Activated CD4-positive, alpha-beta T cell treated with anti-CD3 and anti-CD28 coated beads, Interleukin-2, Interleukin-4, amounts not matched to agents 100 ng/mL and 50 ng/mL, durations not matched to agents 16 hours and 8 hours (primary cell): Measurements from ENCODE around the gene MYLK.
"Not testable (repeated sequence)": the region's sequence is repeated elsewhere in the genome, so short reads cannot be mapped to it uniquely, and the experiment has no call there.

Source experiments
- DNase-seq: peaks from one replicate; pipeline ENCODE4 v3.0.0-alpha.2; 2020; ENCODE audit warnings: low spot score

Gene MYLK

DNA sequence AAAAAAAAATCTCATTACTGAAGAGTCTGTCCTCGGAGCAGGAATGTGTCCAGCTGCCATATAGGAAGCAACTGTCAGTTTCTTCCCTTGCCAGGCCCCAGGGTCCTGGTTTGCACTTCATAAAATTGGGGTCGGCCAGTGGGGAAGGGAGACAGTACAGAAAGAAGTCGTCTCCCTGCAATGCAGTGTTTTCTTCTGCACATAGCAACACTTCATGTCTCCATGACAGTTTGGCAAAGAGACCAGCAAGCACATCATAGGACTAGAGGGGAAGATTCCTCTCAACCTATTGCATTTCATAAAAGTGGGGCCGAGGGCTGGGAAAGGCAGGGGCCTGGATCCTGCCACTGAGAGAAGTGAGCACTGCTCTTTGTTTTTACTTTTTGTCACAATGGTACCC lies 161.1 kb downstream of the MYLK start:
- no peak for DNase-seq

DNA sequence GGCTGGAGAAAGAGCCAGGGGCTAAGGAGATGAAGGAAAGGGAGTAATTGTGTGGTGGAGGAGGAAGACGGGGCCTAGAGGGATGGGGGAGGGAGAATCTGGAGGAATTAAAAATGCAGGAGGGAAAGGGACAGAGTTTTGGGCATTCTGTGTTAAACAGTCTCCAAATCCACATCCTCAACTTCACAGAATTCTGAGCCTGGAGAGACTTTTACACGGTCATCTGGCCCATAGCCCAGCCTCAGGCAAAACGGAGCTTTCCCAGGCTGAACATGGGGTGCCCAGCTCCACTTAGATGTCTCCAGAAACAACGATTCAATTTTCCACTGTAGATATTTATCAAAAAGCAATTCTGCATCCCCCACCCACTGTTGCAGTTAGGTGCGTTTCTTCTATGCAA lies 161.7 kb downstream of the MYLK start:
- DNase-seq, result no peak

DNA sequence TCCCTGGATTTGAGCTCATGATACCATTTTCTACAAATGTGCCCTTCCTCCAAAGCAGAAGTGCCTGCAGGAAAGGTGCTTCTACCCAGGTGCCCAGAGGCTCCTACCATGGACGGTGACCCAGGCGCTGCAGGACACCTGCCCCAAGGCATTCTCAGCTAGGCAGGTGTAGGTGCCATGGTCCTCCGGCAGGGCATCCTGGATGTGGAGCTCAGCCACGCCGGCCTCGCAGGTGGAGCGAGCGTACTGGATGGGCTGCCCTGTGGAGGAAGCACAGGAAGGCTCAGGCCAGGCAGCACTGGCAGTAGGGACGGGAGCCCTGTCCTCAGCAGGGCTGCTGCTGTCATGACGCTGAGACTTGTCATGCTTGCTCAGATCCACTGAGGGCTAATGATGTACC lies 162.1 kb downstream of the MYLK start:
- no peak for DNase-seq

DNA sequence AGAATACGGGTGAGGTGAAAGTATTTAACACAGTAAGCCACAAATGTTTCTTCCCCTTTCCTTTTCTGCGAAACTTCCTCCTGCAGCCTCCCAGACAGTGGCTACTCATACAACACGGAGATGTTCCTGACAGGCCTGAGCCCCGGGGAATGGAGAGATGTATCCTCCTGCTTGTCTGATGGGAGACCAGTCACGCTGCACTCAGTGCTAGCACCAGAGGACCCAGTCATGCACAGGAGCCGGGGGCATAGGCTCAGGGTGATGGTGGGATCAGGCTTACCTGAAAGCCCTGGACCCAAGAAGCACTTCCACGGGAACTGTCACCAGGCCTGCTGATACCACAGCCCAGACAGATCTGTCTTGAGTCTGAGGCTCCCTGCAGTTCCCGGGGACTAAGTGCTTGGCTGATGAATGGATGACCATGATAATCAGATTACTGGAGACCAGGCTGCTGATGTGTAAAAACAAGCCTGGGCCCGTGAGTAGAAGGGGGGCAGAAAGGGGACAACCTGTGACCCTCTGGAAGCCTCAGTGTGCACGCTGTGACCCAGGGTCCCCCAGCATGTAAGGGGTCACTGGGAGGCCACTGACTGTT lies 162.9 kb downstream of the MYLK start:
- not testable (repeated sequence) for DNase-seq

DNA sequence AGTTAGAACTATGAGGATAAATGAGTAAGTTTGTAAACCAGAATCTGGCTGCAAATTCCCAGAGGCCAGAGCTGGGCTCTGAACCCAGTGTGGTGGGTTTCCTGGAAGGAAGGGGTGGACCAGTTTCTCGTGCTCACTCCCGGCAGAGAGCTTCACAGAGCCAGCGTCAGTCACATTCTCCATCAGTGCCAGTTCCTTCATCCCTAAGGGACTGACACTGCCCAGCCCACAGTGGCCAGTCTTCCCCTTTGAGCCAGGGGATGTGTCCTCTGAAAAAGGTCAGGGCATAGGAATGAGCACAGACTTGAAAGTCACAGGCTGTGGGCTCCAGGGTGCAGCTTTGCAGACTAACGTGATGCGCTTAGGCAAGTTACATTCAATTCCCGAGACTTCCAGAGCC lies 163.5 kb downstream of the MYLK start:
- no peak for DNase-seq

DNA sequence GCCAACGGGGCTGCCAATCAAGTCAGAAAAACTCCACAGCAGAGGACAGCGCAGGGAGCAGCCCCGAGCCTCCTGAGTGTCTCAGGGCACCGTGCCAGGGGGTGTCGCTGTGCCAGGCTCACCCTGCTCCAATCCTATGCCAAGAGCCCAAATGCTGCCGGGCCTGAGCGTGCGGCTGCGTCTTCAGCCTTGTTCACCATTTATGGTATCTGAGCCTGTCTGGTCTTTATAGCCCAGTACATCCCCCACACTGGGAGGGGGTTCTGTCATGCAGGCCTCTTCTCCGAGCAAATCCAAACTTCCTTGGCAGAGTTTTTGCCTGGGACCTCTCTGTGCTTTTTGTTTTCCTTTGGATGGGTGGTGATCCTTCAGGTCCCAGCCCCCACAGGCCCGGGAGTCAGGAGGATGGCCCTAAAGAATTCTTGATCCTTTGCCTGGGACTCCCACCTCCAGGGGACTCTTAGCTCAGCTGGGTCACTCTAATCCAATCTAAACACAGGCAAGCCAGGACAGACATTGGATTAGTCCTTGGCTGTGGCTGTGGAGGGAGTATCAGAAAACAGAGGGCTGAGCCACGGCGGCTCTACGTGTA lies 164.2 kb downstream of the MYLK start:
- no peak for DNase-seq

DNA sequence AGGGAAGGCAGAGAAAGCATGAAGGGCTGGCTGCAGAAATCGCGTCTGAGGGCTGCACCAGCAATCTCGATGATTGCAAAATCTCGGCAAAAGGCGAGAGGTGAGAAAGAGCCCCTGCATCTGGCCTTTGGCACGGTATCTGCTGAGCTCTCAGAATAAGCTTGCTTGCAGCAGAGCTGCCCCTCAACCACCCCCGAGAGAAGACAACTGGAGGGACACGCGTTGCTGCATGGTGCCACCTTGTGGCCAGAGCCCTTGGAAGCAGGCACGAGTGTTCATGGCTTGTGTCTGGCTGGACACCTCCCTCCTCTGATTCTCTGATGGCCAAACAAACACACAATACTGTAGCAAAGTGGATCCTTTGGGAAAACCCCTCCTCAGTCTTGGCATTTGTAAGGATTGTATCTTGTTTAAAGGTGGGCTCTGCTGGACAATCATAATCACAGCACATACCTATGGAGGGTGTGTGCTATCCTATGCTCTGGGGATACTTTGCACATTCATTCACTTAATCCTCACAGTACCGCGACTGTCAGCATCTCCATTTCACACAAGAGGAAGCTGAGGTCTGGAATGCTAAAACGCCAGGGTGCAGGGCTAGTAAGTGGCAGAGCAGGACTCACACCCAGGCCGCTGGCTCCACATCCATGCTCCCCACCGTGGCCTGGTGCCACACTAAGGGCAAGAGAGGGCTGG lies 164.9 kb downstream of the MYLK start:
- peak; percentile 34 for DNase-seq

DNA sequence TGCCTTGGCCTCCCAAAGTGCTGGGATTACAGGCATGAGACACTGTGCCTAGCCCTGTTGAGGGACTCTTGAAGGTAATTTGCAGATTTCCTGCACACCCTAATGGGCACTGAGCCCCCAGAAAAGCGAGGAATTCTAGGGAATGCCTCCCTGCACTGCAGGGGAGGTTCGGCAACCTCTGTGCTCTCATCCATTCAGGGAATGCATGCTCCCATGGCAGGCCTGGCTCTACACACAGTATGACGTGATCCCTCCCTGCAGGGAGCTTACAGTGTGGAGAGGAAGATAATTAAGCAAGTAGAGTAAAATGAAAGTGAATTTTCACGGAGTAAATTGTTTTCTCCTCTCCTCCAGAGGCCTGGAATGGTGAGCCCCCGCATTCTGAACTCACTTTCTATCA lies 166.0 kb downstream of the MYLK start:
- DNase-seq, result no peak

DNA sequence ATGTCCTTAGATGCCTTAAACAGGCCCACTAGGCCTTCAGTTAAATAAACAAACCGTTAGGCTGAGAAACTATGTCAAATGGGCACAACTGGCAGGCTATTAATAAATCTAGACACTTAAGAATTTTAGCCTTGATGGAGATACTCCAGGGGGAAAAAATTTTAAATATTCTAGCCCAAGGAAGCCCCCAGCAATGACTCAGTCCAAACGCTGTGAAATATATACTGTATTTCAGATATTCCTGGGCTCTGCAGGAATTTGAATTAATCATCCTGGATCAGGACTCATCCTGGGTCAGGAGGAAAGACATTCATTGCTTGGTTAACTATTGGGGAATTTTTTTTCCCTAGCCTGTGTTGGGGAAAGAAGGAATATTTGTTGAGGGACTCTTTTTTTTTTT lies 166.7 kb downstream of the MYLK start:
- not testable (repeated sequence) for DNase-seq

DNA sequence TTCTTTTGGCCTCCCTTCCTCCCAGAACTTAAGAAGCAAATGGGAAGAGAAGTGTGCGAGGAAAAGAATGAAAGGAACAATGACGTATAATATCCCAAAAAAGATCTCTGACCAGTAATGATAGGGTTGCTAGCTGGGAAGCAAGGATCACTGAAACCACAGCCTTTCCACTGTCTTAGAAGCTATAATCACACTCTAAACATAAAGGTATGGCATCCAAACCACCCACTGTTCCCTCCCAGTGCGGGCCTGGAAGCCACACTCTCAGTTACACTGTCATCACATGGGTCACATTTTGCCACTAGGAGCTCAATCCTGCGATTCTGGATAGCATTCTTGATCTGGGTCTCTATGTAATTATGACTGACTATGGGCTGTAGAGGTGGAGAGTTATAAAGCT lies 167.7 kb downstream of the MYLK start:
- no peak for DNase-seq

DNA sequence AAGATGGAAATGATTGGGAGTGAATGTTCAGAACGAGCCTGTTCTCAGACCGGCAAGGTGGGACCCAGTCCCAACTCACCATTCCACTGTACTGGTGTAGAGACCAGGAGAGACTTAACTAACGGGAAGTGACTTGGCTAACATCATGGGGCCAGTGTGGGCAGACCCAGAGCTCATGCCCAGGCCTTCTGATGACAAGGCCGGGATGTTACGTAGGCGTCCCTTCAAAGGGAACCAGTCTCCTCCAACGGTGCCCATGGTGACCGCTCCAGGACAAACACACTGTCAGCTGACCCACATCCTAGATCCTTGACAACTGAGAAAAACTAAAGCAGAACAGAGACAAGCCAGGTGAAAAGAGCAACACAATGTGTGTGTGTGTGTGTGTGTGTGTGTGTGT lies 170.9 kb downstream of the MYLK start:
- no peak for DNase-seq

DNA sequence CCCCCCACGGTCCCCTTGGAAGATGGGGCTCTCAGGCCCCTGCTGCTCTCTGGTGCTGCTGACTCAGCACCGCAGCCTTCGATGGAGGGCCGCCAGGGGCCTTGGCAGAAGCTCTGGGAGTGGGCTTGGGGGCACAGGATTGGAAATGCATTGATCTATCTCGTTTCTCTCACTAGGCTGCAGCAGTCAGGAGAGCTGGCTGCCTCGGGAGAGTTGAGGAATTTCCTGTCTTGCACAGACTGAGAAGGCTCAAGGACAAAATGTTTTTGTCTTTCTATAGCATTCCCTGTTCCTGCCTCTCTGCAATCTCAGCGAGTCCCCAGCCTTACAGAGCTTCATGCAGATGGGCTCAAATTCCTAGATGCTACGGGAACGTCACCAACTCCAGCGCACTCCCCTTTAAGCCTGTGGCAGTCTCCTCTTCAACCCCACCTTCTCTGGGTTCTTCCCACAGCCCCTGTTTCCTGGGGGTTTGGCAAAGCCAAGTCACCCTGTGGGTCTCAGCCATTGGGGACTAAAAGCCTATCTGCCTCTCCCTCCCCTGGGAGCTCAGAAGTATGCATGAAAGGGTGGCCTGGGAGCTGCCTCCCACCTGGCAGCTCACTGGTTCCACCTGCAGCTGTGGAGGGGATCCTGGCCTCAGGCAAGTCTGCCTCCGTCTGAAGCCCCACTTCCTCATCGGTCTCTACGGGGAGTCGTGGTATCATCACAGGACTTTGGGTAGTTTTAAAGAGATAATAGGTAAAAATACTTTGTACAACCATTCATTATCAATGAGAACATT lies 171.9 kb downstream of the MYLK start:
- no peak for DNase-seq

DNA sequence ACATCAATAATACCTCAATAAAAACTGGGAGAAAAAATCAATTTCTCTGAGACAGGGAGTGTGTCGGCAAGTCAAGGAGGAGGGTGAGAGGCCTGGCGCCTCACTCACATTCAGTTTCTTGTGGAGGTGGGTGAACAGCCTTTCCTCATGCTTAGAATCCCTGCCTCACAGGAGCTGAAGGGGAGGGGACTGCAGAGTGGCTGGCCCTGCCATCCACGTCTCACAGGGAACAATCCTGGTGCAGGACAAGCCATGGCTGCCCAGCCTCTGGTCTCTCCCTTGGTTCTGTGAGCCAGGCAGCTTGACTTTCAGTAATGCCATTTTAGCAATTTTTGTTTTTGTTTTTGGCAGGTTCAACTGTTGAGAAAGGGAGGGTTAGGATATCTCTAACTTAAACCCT lies 172.8 kb downstream of the MYLK start:
- no peak for DNase-seq

DNA sequence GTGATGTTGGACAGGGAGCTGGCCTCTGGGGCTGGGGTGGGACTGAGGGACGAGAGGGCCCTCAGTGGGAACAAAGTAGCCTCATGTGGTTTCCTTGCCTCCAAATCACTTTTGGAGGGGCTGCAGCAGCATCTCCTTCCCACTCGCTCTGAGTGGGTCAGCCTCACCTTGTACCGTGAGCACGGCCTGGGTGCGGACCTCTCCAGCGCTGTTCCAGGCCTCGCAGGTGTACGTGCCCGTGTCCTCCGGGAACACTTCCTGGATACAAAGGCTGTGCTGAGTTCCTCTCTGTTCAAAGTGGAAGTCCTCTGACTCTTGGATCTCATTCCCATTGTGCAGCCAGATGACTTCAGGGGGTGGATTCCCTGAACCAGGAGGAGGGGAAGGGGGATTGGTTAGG lies 175.6 kb downstream of the MYLK start:
- no peak for DNase-seq

DNA sequence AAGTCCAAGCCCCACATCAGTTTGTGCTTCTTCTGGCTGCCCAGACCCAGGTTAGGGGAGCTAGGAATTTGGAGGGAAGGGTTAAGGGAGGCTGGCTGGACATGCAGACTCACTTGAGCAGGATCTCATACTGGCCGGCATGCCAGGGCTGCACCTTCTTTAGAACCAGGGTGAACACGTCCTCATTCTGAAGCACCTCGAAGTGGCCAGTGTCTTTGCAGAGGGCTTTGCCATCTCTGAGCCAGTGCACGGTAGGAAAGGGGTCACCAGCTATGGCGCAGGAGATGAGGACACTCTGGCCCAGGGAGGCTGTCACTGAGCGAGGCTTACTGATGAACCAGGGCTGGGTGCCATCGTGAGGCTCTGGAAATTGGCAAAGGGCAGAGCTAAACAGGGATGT lies 176.5 kb downstream of the MYLK start:
- DNase-seq, result not testable (repeated sequence)

DNA sequence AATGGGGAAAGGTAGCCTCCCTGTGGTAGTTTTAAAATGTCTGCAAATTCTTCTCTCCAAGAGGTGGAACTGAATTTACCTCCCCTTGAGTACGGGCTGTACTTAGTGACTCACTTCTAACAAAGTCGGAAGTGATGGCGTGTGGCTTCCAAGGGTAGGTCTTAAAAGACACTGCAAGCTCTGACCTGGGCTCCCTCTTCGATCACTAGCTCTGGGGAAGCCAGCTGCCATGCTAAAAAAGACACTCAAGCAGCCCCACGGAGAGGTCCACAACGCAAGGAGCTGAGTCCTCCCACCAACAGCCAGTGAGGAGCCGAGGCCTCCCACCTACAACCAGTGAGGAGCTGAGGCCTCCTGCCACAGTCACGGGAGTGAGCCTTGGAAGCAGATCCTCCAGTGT lies 177.3 kb downstream of the MYLK start:
- no peak for DNase-seq

DNA sequence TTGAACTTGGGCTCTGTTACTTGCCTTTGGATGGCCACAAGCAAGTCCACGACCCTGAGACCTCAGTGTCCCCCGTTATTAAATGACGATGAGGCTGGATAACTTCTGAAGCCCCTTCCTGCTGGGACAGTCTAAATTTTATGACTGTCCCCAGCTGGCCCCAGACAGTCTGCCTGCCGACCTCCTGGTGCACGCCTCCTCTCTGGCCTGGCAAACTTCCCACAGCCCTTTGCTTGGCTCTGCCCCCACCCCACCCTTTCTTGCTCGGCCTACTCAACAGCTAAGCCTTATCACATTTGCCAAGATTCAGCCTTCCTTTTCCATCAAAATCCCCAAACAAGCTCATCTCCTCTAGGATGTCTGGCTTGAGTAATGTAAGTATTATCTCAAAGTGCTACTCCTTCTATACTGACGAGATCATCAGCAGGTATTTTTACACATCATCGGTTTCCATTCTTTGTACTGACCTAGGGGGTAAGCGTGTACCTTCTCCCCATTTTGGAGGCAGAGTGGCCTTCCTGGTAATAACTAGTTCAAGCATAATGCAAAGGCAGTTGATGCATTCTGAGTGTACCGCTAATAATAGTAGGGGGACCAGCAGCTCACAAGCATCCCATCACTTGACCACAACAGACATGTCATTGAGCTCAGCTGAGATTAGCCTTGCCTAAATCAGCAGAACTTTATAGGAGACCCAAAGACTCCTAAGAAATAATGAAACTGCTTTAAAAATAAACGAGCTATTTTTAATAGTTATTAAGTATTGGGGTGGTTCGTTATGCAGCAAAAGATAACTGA lies 178.4 kb downstream of the MYLK start:
- DNase-seq, result no peak

DNA sequence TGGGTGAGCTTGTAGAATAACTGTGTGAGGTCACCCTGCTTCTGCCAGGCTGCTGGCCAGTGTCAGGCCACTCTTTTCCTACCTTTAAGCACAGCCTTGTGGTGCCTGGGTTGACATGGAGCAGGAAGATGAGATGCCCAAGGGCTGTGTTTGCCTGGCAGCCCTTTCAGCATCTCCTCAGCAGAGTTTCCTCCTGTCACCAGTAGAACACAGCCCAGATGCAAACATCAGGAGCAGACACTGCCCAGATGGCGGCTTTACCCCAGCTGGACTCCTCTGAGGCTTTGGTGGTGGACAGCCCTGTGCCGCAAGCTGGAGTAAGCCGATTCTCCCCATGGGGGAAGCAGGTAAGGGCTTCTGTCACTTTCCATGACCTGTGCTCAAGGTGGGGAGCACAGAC lies 180.5 kb downstream of the MYLK start:
- DNase-seq, result not testable (repeated sequence)

DNA sequence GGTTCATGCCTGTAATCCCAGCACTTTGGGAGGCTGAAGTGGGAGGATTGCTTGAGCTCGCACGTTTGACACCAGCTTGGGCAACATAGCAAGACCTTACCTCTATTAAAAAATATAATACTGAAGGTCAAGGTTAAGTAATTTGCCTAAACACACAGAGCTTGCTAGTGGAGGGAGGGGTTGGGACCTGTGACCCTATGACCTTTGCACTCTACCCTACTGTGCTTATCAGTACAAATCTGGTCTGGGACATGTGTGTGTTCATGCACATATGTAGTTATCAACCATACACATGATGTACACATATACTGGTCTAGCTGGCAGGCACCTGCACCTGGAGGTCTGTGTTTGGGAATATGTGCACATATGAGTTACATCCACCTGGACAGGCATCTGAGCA lies 181.4 kb downstream of the MYLK start:
- no peak for DNase-seq

DNA sequence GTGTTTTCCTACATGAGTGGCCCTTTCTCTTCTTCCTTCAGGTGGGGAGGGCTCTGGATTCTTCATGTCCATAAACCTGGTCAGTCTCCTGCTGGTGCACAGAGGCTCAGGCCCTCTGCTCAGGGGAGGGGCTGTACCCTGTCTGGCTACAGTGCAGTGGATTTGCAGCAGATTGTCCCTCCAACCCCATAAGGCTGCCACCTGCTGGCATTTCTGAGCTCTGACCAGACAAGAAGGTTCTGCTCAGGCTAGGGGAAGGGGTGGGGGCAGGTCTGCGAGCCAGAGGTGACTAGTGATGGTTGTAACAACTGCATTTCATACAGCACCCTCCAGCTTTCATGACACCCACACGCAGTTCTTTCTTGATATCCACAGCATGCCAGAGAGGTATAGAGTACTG lies 182.1 kb downstream of the MYLK start:
- peak; percentile 31 for DNase-seq

DNA sequence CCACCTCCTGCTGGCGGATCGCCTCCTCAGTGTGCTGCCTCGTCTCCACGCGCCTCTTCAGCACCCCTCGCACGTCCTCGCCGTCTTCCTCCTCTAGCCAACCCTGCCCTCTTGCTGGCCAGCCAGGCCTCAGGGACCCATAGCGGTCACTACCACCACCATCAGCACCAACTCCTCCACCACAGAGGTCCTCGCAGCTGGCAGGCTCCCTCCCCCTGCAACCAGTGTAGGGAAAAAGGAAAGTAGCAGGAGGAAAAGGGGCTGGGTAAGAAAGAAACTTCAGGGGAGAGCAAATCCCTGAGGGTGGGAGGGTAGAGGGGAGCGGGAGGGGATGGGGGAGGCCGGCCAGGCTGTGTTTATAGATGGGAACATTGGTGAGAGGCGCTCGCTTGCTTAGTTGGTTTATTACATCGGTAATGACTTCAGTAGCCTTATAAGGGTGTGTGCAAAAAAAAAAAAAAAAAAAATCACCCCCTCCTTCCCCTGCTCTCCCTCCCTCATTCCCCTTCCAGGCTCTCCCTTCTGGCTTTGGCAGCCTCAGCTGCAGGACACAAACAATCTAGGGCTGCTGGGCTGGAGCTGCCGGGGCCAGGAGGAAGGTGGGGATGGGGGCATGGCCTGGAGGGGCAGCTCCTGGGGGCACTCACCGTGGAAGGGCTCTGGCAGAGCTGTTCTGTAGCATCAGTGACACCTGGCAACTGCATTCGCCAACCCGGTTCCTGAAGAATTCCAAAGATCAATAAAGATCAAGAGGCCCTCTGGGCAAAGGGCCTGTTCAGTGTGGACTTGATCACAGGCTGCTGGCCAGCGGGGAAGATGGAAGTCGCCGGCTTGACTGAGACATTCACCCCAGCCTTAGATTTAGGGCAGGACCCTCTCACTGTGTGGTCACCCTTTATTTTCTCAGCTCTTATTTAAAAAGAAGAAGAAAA lies 183.1 kb downstream of the MYLK start:
- no peak for DNase-seq
